Fibroblast of pulmonary artery (primary cell): ENCODE data around the gene ARHGEF11.

Source experiments
- DNase-seq: peaks from one replicate; pipeline ENCODE4 v3.0.0-alpha.2; 2010; ENCODE audit warnings: low read depth
- H3K4me3 ChIP-seq: replicated peaks from 2 replicates; pipeline ENCODE4 v1.5.1; 2011; ENCODE audit warnings: low read depth, mild to moderate bottlenecking, control low read depth, low read length, moderate library complexity
- CTCF ChIP-seq: IDR thresholded peaks from 2 replicates; pipeline ENCODE4 v1.5.1; 2011; ENCODE audit warnings: mild to moderate bottlenecking, control low read depth, low read length, inconsistent platforms; ENCODE audit errors: missing control alignments

Gene ARHGEF11

GRCh38 chr1:157090196-157090647 lies 44.7 kb upstream of the ARHGEF11 start:
- TF ChIP-seq CTCF: peak; percentile 95

GRCh38 chr1:157089789-157090188 lies 44.2 kb upstream of the ARHGEF11 start:
- DNase-seq: no peak
- TF ChIP-seq CTCF: no peak
- no peak overlapping the region for H3K4me3 ChIP-seq

More at GRCh38 chr1:157090196-157090647, 44.7 kb upstream of the ARHGEF11 start:
- no peak overlapping the region for H3K4me3 ChIP-seq
- peak; percentile 89 for DNase-seq

- no peak for TF ChIP-seq CTCF
- DNase-seq: no peak
- H3K4me3 ChIP-seq: no peak overlapping the region
These were observed 43.1 kb upstream of the ARHGEF11 start for GRCh38 chr1:157088607-157089006.

- DNase-seq: no peak
- no peak for TF ChIP-seq CTCF
- no peak overlapping the region for H3K4me3 ChIP-seq
These were observed 41.5 kb upstream of the ARHGEF11 start for GRCh38 chr1:157087030-157087429.

- no peak overlapping the region for H3K4me3 ChIP-seq
These were observed 40.8 kb upstream of the ARHGEF11 start for GRCh38 chr1:157086299-157086698.

GRCh38 chr1:157085421-157085820 lies 39.9 kb upstream of the ARHGEF11 start:
- peak; percentile 41 for DNase-seq
- TF ChIP-seq CTCF: no peak
- H3K4me3 ChIP-seq: no peak overlapping the region

More at GRCh38 chr1:157086299-157086698, 40.8 kb upstream of the ARHGEF11 start:
- DNase-seq: no peak
- TF ChIP-seq CTCF: no peak

GRCh38 chr1:157084720-157085119 lies 39.2 kb upstream of the ARHGEF11 start:
- no peak for TF ChIP-seq CTCF
- H3K4me3 ChIP-seq: no peak overlapping the region
- DNase-seq: no peak
